ENCODE data around the gene TPCN2. TPM values are rescaled to one million over a fixed set of nuclear protein-coding genes. Genes with fewer than 3 reads are reported as not detected.

The TPCN2 gene
- total RNA-seq, 1 donor from 2014 or later: 8.6 TPM

GRCh38 chr11:69167130-69167915 lies 118.6 kb downstream of the TPCN2 start:
- DNase-seq: no peak

- no peak for DNase-seq
Observed at GRCh38 chr11:69167916-69168691, 119.4 kb downstream of the TPCN2 start.

DNA sequence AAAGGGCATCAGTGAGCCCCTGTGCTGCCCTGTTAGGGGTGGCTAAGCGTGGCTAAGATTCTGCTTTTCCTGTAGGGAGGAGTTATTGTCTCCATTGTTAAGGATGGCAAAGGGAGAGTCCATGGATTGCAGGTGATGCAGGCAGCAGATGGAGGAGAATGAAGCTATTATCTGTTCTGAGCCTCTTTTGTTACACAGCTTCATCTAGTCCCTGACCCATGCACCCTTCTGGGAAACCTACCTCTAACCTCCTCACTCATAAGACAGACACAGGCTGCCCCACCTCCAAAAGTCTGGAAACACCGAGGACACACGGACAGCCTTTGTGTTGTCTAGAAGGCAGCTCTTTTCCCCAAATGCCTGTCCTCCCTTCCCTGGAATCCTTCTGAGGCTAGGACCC lies 120.7 kb downstream of the TPCN2 start:
- no peak for DNase-seq

DNA sequence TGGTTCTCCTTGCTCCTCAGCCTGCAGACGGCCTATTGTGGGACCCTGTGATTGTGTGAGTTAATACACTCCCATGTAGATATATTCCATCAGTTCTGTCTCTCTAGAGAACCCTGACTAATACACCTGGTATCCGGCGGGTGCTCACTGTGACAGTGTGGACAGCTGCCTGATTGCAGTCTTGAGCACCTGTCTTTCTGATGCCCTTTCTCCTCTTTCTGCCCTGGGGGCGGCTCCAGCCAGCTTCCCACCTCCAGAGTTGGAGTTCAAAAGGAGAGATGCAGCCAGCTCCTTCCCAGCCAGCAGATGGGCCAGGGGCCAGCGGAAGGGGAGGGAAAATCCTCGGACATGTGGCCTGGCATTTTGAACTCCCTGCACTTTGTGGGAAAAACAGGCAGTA lies 122.0 kb downstream of the TPCN2 start:
- no peak for DNase-seq

DNA sequence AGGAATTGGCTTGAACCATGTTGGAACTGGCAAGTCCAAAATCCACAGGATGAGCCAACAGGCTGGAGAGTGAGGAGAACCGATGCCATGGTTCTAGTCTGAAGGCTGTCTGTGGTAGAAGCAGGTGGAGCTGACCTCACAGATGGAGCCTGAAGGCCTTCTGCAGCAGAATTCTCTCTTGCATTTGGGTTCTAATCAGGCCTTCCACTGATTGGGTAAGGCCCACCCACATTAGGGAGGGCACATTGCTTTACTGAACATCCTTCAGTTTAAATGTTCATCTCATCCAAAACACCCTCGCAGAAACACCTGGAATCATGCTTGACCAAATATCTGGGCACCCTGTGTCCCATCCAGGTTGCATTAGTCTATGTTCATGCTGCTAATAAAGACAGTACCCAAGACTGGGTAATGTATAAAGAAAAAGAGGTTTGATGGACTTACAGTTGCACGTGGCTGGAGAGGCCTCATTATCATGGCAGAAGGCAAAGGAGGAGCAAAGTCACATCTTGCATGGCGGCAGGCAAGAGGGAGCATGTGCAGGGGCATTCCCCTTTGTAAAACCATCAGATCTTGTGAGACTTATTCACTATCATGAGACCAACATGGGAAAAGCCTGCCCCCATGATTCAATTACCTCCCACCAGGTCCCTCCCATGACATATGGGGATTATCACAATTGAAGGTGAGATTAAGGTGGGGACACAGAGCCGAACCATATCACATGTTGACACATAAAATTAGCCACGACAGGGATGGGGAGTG lies 122.9 kb downstream of the TPCN2 start:
- DNase-seq: no peak

DNA sequence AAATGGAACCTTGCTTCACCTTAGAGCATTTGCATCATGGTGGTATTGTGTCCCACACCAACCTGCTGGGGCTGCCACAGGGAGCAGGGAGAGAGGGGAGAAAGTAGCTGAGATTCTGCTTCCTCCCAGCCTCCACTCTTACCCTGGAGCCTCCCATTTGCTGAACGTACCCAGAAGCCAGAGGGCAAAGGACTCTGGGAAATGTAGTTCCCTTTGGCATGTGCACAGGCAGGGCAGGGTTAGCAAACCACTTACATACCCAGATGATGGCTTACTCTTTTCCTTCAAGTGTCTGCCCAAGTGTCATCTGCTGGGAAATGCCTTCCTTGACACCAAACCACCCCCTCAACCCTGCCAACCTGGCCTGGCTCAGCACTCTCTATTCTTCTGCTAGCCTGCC lies 123.9 kb downstream of the TPCN2 start:
- no peak for DNase-seq

GRCh38 chr11:69173331-69173730 lies 124.6 kb downstream of the TPCN2 start:
- DNase-seq: no peak

- DNase-seq: no peak
Observed at GRCh38 chr11:69173925-69174581, 125.3 kb downstream of the TPCN2 start.

GRCh38 chr11:69174841-69175240 lies 126.1 kb downstream of the TPCN2 start:
- DNase-seq: no peak

GRCh38 chr11:69178819-69179482 lies 130.2 kb downstream of the TPCN2 start:
- DNase-seq: no peak

- no peak for DNase-seq
Observed at GRCh38 chr11:69180226-69180625, 131.5 kb downstream of the TPCN2 start.

GRCh38 chr11:69180726-69181125 lies 132.0 kb downstream of the TPCN2 start:
- DNase-seq: no peak

DNA sequence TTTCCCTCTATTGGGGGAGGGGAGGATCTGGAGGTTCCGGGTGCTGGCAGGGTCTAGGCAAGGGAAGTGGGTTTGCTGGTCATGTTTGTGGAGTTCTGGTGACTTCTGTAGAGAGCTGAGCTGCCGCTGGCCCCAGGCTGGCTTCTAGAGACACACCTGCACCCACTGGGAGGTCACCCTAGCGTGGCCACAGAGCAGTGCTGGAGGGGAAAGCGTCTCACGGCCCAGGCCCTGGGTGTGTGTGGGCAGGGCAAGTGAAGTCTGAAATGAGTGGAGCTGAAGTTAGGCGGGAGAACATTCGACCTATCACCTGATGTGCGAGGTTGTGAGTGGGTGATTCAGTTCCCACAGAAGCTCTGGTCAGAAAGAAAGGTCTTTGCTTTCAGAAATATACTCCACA lies 134.9 kb downstream of the TPCN2 start:
- no peak for DNase-seq

Small RNA genes lying within 50 kb of the gene (small RNA-seq; reads per million reads assigned to genes)
- gene MIR3164 (ENCODE audit: low replicate concordance): not detected

Other genes with a start within 250 kb of the TPCN2 start
- 13.6 TPM for gene CPT1A, start 207.0 kb upstream of the TPCN2 start, total RNA-seq
- 42.9 TPM for gene MRPL21, start 145.1 kb upstream of the TPCN2 start, total RNA-seq
- gene IGHMBP2, start 145.0 kb upstream of the TPCN2 start, total RNA-seq: 11.0 TPM
- not detected for gene MRGPRD, start 67.9 kb upstream of the TPCN2 start, total RNA-seq
- 13.0 TPM for gene MRGPRF, start 35.7 kb upstream of the TPCN2 start, total RNA-seq
- 0.69 TPM for gene SMIM38, start 107.0 kb downstream of the TPCN2 start, total RNA-seq
- gene MYEOV, start 245.2 kb downstream of the TPCN2 start, total RNA-seq: 4.2 TPM